ENCODE results near the gene POLE.
A peak's percentile ranks its signal among the peaks of the same experiment; 100 is the strongest.

The POLE gene

GRCh38 chr12:132611620-132612019 is 75.5 kb downstream of the POLE start:
- no peak overlapping the region for H3K27ac ChIP-seq (ENCODE audit: low read length)
- no peaks in the 10 kb centered on the region for H3K36me3 ChIP-seq (ENCODE audit: control insufficient read depth, low read depth, low read length)
- H3K4me3 ChIP-seq (ENCODE audit: low read length): no peak overlapping the region
- H3K9ac ChIP-seq (ENCODE audit: low read length): no peak overlapping the region
- peaks cover 100% of the 10 kb centered on the region for H3K27me3 ChIP-seq (ENCODE audit: control insufficient read depth, insufficient read depth, low read length)
- peaks cover under 1% of the 10 kb centered on the region for H3K9me3 ChIP-seq (ENCODE audit: control insufficient read depth, low read depth, low read length)
- H3K4me1 ChIP-seq (ENCODE audit: control insufficient read depth, low read depth, low read length): no peaks in the 10 kb centered on the region

DNA sequence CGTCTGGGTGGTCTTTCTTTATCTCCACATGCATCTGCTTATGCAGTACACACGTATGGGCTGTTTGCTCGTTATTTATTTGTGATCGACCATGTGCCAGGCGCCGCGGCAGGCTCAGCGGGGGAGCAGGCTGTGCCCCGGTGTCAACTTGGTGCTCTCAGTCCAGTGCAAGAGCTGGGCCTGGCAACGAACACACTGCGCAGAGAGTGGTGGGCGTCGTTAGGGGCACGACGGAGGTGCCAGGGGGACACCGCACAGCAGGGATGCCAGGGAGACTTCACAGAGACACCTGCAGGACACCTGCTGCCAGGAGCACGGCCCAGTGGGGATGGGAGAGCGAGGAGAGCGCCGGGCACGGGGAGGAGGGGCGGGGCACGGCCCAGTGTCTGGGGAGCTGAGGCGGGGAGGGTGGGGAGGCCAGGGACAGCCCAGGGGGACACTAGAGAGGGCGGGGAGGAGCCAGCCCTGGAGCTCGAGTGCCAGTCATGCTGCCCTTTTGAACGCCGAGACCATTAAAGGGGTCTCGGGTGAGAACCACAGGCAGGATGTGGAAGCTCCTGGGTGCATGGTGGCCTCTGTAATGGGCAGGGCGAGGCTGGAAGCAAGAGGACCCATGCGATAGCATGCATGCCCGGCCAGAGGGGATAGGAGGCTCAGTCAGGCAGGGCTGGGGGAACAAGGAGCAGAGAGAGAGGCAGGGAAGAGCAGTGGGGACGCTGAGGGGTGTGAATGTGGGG is 76.1 kb downstream of the POLE start:
- Histone ChIP-seq H3K27ac (ENCODE audit: low read length) (no peak overlapping the region), H3K4me3 (ENCODE audit: low read length) (no peak overlapping the region), H3K9me3 (ENCODE audit: control insufficient read depth, low read depth, low read length) (no peaks in the 10 kb centered on the region), H3K4me1 (ENCODE audit: control insufficient read depth, low read depth, low read length) (no peaks in the 10 kb centered on the region), H3K27me3 (ENCODE audit: control insufficient read depth, insufficient read depth, low read length) (peaks cover 100% of the 10 kb centered on the region), H3K9ac (ENCODE audit: low read length) (no peak overlapping the region), H3K36me3 (ENCODE audit: control insufficient read depth, low read depth, low read length) (no peaks in the 10 kb centered on the region)

- no peaks in the 10 kb centered on the region for H3K4me1 ChIP-seq (ENCODE audit: control insufficient read depth, low read depth, low read length)
- no peak within 1 kb of the TSS for H3K9ac ChIP-seq (ENCODE audit: low read length)
- no peaks in the 10 kb centered on the region for H3K9me3 ChIP-seq (ENCODE audit: control insufficient read depth, low read depth, low read length)
- H3K27ac ChIP-seq (ENCODE audit: low read length): no peak within 1 kb of the TSS
- no peaks in the 10 kb centered on the region for H3K36me3 ChIP-seq (ENCODE audit: control insufficient read depth, low read depth, low read length)
- H3K4me3 ChIP-seq (ENCODE audit: low read length): peak within 1 kb of the TSS; percentile 24
- H3K27me3 ChIP-seq (ENCODE audit: control insufficient read depth, insufficient read depth, low read length): peaks cover 95% of the 10 kb centered on the region
Observed at GRCh38 chr12:132610051-132610759, 76.9 kb downstream of the POLE start, which contains the start of gene LRCOL1. LRCOL1 (minus strand) TSS chr12:132610582; CDS start chr12:132606251, 4,331 bp downstream.

GRCh38 chr12:132608231-132609171 is 78.6 kb downstream of the POLE start:
- H3K27me3 ChIP-seq (ENCODE audit: control insufficient read depth, insufficient read depth, low read length): peaks cover 95% of the 10 kb centered on the region
- no peak overlapping the region for H3K9ac ChIP-seq (ENCODE audit: low read length)
- no peaks in the 10 kb centered on the region for H3K36me3 ChIP-seq (ENCODE audit: control insufficient read depth, low read depth, low read length)
- H3K27ac ChIP-seq (ENCODE audit: low read length): no peak overlapping the region
- no peaks in the 10 kb centered on the region for H3K9me3 ChIP-seq (ENCODE audit: control insufficient read depth, low read depth, low read length)
- H3K4me3 ChIP-seq (ENCODE audit: low read length): no peak overlapping the region
- H3K4me1 ChIP-seq (ENCODE audit: control insufficient read depth, low read depth, low read length): no peaks in the 10 kb centered on the region

- Histone ChIP-seq H3K4me3 (ENCODE audit: low read length) (no peak overlapping the region), H3K9ac (ENCODE audit: low read length) (no peak overlapping the region), H3K36me3 (ENCODE audit: control insufficient read depth, low read depth, low read length) (no peaks in the 10 kb centered on the region), H3K27me3 (ENCODE audit: control insufficient read depth, insufficient read depth, low read length) (peaks cover 95% of the 10 kb centered on the region), H3K4me1 (ENCODE audit: control insufficient read depth, low read depth, low read length) (peaks cover 5% of the 10 kb centered on the region), H3K9me3 (ENCODE audit: control insufficient read depth, low read depth, low read length) (no peaks in the 10 kb centered on the region), H3K27ac (ENCODE audit: low read length) (no peak overlapping the region)
Observed at GRCh38 chr12:132606927-132607326, 80.2 kb downstream of the POLE start.

DNA sequence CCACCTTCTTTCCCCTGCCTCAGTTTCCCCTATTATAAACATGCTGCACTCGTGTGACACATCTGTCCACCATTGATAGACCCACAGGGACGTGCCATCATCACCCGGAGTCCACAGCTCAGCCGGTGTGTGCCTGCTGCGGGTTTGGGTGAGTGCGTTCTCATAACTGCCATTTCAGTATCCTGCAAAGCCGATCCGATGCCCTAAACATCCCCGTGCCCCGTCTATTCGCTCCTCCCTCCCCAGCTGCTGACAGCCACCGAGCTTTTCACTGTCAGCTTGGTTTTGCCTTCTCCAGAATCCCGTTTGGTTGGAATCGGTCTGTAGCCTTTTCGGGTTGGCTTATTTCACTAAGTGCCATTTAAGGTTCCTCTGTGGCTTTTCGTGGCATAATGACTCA is 80.7 kb downstream of the POLE start:
- no peak overlapping the region for H3K27ac ChIP-seq (ENCODE audit: low read length)
- no peaks in the 10 kb centered on the region for H3K36me3 ChIP-seq (ENCODE audit: control insufficient read depth, low read depth, low read length)
- peaks cover 95% of the 10 kb centered on the region for H3K27me3 ChIP-seq (ENCODE audit: control insufficient read depth, insufficient read depth, low read length)
- peaks cover 5% of the 10 kb centered on the region for H3K4me1 ChIP-seq (ENCODE audit: control insufficient read depth, low read depth, low read length)
- H3K4me3 ChIP-seq (ENCODE audit: low read length): no peak overlapping the region
- H3K9me3 ChIP-seq (ENCODE audit: control insufficient read depth, low read depth, low read length): no peaks in the 10 kb centered on the region
- no peak overlapping the region for H3K9ac ChIP-seq (ENCODE audit: low read length)

DNA sequence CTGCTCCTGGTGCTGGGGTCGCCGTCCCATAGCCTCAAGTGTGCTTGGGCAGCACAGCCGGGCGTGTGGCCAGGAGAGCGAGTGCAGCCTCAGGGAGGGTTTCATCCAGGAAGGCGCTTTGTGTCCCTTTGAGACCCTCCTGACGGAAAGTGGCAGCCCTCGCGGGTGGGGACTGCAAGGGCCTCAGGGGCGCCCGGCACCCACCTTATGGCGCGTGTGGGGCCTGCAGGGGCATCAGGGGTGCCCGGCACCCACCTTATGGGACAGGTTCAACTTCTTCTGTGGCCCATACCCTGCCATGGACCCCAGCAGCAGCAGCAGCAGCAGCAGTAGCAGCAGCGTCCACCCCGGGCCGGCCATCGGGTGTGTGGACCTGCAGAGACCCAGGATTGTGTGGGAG is 81.2 kb downstream of the POLE start:
- Histone ChIP-seq H3K27ac (ENCODE audit: low read length) (no peak overlapping the region), H3K36me3 (ENCODE audit: control insufficient read depth, low read depth, low read length) (no peaks in the 10 kb centered on the region), H3K4me3 (ENCODE audit: low read length) (no peak overlapping the region), H3K4me1 (ENCODE audit: control insufficient read depth, low read depth, low read length) (peaks cover 5% of the 10 kb centered on the region), H3K27me3 (ENCODE audit: control insufficient read depth, insufficient read depth, low read length) (peaks cover 95% of the 10 kb centered on the region), H3K9ac (ENCODE audit: low read length) (no peak overlapping the region), H3K9me3 (ENCODE audit: control insufficient read depth, low read depth, low read length) (no peaks in the 10 kb centered on the region)

DNA sequence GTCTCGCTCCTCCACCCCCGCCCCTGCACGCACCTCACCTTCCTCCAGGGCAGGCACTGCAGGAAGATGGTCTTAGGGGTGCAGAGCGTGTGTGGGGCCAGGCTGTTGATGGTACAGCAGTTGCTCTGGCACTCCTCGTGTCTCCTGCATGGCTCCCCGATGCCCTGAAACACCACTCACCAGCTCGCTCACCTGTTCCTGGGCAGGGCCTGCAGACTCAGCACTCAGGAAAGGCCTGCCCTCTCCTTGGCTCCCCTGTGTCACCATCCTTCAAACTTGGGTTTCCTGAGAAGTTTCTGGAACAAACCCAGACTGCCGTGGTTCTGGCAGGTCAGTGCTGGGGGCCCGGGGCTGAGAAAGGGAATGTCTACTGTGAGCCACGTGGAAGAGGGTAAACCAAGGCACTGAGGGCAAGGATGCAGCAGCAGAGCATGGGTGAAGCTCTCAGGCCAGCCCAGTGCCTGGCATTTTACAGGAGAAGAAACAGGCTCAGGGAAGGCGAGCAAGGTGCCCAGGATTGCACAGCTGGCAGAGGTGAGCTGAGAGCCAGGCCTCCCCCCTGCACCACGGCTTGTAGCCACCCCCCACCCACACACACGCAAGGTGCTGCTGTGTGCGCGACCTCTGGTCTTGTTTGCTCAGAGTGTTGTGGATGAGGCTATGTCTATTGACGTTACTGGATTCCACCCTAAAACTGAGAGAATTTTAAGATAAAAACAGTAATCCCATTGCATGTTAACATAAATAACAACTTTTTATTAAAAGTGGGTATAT is 82.3 kb downstream of the POLE start:
- H3K9me3 ChIP-seq (ENCODE audit: control insufficient read depth, low read depth, low read length): no peaks in the 10 kb centered on the region
- H3K4me1 ChIP-seq (ENCODE audit: control insufficient read depth, low read depth, low read length): peaks cover 8% of the 10 kb centered on the region
- no peak overlapping the region for H3K9ac ChIP-seq (ENCODE audit: low read length)
- peaks cover 95% of the 10 kb centered on the region for H3K27me3 ChIP-seq (ENCODE audit: control insufficient read depth, insufficient read depth, low read length)
- no peaks in the 10 kb centered on the region for H3K36me3 ChIP-seq (ENCODE audit: control insufficient read depth, low read depth, low read length)
- H3K27ac ChIP-seq (ENCODE audit: low read length): no peak overlapping the region
- no peak overlapping the region for H3K4me3 ChIP-seq (ENCODE audit: low read length)

- no peak overlapping the region for H3K27ac ChIP-seq (ENCODE audit: low read length)
- H3K9me3 ChIP-seq (ENCODE audit: control insufficient read depth, low read depth, low read length): no peaks in the 10 kb centered on the region
- H3K4me1 ChIP-seq (ENCODE audit: control insufficient read depth, low read depth, low read length): peaks cover 8% of the 10 kb centered on the region
- no peak overlapping the region for H3K4me3 ChIP-seq (ENCODE audit: low read length)
- H3K36me3 ChIP-seq (ENCODE audit: control insufficient read depth, low read depth, low read length): no peaks in the 10 kb centered on the region
- H3K9ac ChIP-seq (ENCODE audit: low read length): no peak overlapping the region
- H3K27me3 ChIP-seq (ENCODE audit: control insufficient read depth, insufficient read depth, low read length): peaks cover 94% of the 10 kb centered on the region
Observed at GRCh38 chr12:132604151-132604618, 83.0 kb downstream of the POLE start.

DNA sequence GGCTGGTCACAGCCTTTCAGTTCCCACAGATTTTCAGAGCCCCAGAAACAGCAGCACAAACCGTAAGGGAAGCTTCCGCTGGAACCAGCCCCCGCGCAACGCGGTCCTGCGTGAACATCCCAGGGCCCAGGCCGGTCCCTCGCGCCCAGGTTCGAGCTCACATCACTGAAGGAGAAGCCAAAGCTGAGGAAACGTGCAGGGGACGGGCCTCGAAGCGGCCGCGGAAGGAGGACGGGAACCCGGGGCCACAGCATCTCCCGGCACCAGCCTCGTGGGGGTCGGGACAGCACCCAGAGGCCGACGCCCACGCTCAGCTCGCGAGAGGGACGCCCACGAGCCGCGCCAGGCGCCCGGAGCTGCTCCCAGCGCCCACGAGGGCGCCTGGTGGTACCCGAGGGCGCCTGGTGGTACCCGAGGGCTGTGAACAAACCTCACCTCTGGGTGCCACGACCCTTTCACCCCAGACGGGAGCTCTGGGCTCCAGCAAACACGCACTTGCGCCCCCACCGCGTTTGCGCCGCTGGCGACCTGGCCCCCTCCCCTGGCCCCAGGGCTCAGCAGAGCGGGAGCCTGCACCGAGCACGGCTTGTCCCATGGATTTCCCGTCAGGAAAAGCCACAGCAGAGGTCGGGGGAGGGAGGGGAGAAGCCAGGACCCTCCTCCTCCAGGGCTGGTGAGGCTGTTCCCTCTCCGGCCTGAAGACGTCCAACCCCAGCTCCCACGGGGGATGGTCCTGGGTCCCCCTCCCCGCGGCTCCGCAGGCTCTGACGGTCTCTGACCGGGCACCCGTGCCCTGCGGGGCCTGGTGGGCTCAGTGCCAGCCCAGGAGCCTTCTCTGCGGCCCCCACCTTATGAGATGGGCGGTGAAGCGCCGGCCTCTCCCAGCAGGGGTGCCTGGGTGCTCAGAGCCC is 83.6 kb downstream of the POLE start:
- peaks cover 87% of the 10 kb centered on the region for H3K27me3 ChIP-seq (ENCODE audit: control insufficient read depth, insufficient read depth, low read length)
- H3K9ac ChIP-seq (ENCODE audit: low read length): no peak overlapping the region
- H3K4me3 ChIP-seq (ENCODE audit: low read length): no peak overlapping the region

More for the DNA sequence above, 83.6 kb downstream of the POLE start:
- no peaks in the 10 kb centered on the region for H3K9me3 ChIP-seq (ENCODE audit: control insufficient read depth, low read depth, low read length)
- H3K27ac ChIP-seq (ENCODE audit: low read length): no peak overlapping the region
- peaks cover 8% of the 10 kb centered on the region for H3K4me1 ChIP-seq (ENCODE audit: control insufficient read depth, low read depth, low read length)
- no peaks in the 10 kb centered on the region for H3K36me3 ChIP-seq (ENCODE audit: control insufficient read depth, low read depth, low read length)

Measured in iPS-18a (cell line).